ENCODE results near the gene SSBP3.

The SSBP3 gene

GRCh38 chr1:54370287-54370989, 35.8 kb downstream of the SSBP3 start:
- Histone ChIP-seq H3K9me3 (ENCODE audit: insufficient read depth, low read length) (no peaks in the 10 kb centered on the region), H3K9ac (ENCODE audit: insufficient read length, low read depth) (no peak overlapping the region), H3K4me1 (ENCODE audit: insufficient read depth, insufficient read length) (peaks cover 19% of the 10 kb centered on the region), H3K36me3 (ENCODE audit: insufficient read depth, insufficient read length, low read length) (peaks cover 93% of the 10 kb centered on the region), H3K27me3 (ENCODE audit: insufficient read depth, insufficient read length) (no peaks in the 10 kb centered on the region), H3K4me3 (ENCODE audit: insufficient read length, low read depth) (no peak overlapping the region)
- DNase-seq (ENCODE audit: low read depth, low spot score), result no peak
- TF ChIP-seq SUZ12 (IDR thresholded peaks at IDR 0.05; ENCODE audit: extremely low read depth, insufficient read depth, insufficient read length), result no peak
- no peak for TF ChIP-seq YY1 (IDR thresholded peaks at IDR 0.05; ENCODE audit: insufficient read depth, insufficient read length)
- TF ChIP-seq ZNF274 (IDR thresholded peaks at IDR 0.05; ENCODE audit: low read depth, low read length), result no peak

- H3K9me3 ChIP-seq (ENCODE audit: insufficient read depth, low read length), result no peaks in the 10 kb centered on the region
- no peaks in the 10 kb centered on the region for H3K27me3 ChIP-seq (ENCODE audit: insufficient read depth, insufficient read length)
- H3K4me3 ChIP-seq (ENCODE audit: insufficient read length, low read depth), result no peak overlapping the region
- peaks cover 83% of the 10 kb centered on the region for H3K36me3 ChIP-seq (ENCODE audit: insufficient read depth, insufficient read length, low read length)
- TF ChIP-seq SUZ12 (IDR thresholded peaks at IDR 0.05; ENCODE audit: extremely low read depth, insufficient read depth, insufficient read length) (no peak), YY1 (IDR thresholded peaks at IDR 0.05; ENCODE audit: insufficient read depth, insufficient read length) (no peak), ZNF274 (IDR thresholded peaks at IDR 0.05; ENCODE audit: low read depth, low read length) (no peak)
- H3K4me1 ChIP-seq (ENCODE audit: insufficient read depth, insufficient read length), result peaks cover 16% of the 10 kb centered on the region
- no peak overlapping the region for H3K9ac ChIP-seq (ENCODE audit: insufficient read length, low read depth)
- no peak for DNase-seq (ENCODE audit: low read depth, low spot score)
These were observed 38.6 kb downstream of the SSBP3 start for GRCh38 chr1:54367613-54368012.

DNA sequence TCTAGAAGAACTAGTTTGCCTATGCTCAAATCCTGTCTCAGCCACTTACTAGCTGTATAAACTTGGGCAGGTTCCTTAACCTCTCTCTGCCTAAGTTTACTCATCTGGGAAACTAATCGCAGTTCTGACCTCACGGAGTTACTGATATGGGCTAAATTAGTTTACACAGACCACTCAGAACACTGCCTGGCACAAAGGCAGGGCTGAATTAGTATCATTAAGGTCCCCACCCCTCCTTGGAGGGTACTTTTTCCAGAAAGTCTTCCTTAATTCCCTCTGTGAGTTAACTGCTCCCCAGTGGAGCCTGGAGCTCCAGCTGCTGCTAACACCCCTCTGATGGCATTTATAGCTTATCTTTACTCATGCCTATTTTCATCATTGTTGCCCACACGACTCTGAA, 40.3 kb downstream of the SSBP3 start:
- no peaks in the 10 kb centered on the region for H3K9me3 ChIP-seq (ENCODE audit: insufficient read depth, low read length)
- H3K4me1 ChIP-seq (ENCODE audit: insufficient read depth, insufficient read length), result peaks cover 19% of the 10 kb centered on the region
- no peaks in the 10 kb centered on the region for H3K27me3 ChIP-seq (ENCODE audit: insufficient read depth, insufficient read length)
- TF ChIP-seq SUZ12 (IDR thresholded peaks at IDR 0.05; ENCODE audit: extremely low read depth, insufficient read depth, insufficient read length) (no peak), YY1 (IDR thresholded peaks at IDR 0.05; ENCODE audit: insufficient read depth, insufficient read length) (no peak), ZNF274 (IDR thresholded peaks at IDR 0.05; ENCODE audit: low read depth, low read length) (no peak)
- DNase-seq (ENCODE audit: low read depth, low spot score), result no peak
- no peak overlapping the region for H3K9ac ChIP-seq (ENCODE audit: insufficient read length, low read depth)
- no peak overlapping the region for H3K4me3 ChIP-seq (ENCODE audit: insufficient read length, low read depth)
- H3K36me3 ChIP-seq (ENCODE audit: insufficient read depth, insufficient read length, low read length), result peaks cover 70% of the 10 kb centered on the region

GRCh38 chr1:54365398-54365797, 40.8 kb downstream of the SSBP3 start:
- H3K4me3 ChIP-seq (ENCODE audit: insufficient read length, low read depth), result no peak overlapping the region
- no peaks in the 10 kb centered on the region for H3K9me3 ChIP-seq (ENCODE audit: insufficient read depth, low read length)
- TF ChIP-seq ZNF274 (IDR thresholded peaks at IDR 0.05; ENCODE audit: low read depth, low read length) (no peak), YY1 (IDR thresholded peaks at IDR 0.05; ENCODE audit: insufficient read depth, insufficient read length) (no peak), SUZ12 (IDR thresholded peaks at IDR 0.05; ENCODE audit: extremely low read depth, insufficient read depth, insufficient read length) (no peak)
- no peak for DNase-seq (ENCODE audit: low read depth, low spot score)
- H3K27me3 ChIP-seq (ENCODE audit: insufficient read depth, insufficient read length), result no peaks in the 10 kb centered on the region
- H3K36me3 ChIP-seq (ENCODE audit: insufficient read depth, insufficient read length, low read length), result peaks cover 68% of the 10 kb centered on the region
- peaks cover 19% of the 10 kb centered on the region for H3K4me1 ChIP-seq (ENCODE audit: insufficient read depth, insufficient read length)
- peak overlapping the region; percentile 2 for H3K9ac ChIP-seq (ENCODE audit: insufficient read length, low read depth)

GRCh38 chr1:54364995-54365394, 41.2 kb downstream of the SSBP3 start:
- H3K36me3 ChIP-seq (ENCODE audit: insufficient read depth, insufficient read length, low read length), result peaks cover 68% of the 10 kb centered on the region
- DNase-seq (ENCODE audit: low read depth, low spot score), result no peak
- H3K9ac ChIP-seq (ENCODE audit: insufficient read length, low read depth), result peak overlapping the region; percentile 2
- peaks cover 19% of the 10 kb centered on the region for H3K4me1 ChIP-seq (ENCODE audit: insufficient read depth, insufficient read length)
- TF ChIP-seq YY1 (IDR thresholded peaks at IDR 0.05; ENCODE audit: insufficient read depth, insufficient read length), result no peak
- no peak for TF ChIP-seq ZNF274 (IDR thresholded peaks at IDR 0.05; ENCODE audit: low read depth, low read length)
- no peak for TF ChIP-seq SUZ12 (IDR thresholded peaks at IDR 0.05; ENCODE audit: extremely low read depth, insufficient read depth, insufficient read length)
- H3K27me3 ChIP-seq (ENCODE audit: insufficient read depth, insufficient read length), result no peaks in the 10 kb centered on the region
- no peaks in the 10 kb centered on the region for H3K9me3 ChIP-seq (ENCODE audit: insufficient read depth, low read length)
- no peak overlapping the region for H3K4me3 ChIP-seq (ENCODE audit: insufficient read length, low read depth)

DNA sequence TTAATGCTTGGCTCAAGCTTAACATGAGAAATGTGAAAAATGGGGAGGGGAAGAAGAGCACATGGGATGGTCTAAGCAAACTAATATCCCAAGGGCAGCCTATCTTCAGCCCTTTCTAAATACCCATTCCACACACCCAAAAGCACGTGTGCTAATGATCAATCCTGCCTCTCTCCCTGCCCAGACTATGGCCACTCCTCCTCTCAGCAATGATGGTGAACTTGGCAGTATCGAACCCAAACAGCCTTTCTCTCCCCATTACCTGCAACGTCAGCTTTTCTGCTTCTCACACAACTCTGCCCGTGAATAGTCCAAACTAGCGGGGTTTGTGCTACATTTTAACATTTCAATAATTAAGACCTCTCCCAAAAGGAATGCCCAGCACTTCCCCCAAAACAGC, 41.6 kb downstream of the SSBP3 start:
- Histone ChIP-seq H3K4me1 (ENCODE audit: insufficient read depth, insufficient read length) (peaks cover 22% of the 10 kb centered on the region), H3K9ac (ENCODE audit: insufficient read length, low read depth) (no peak overlapping the region), H3K36me3 (ENCODE audit: insufficient read depth, insufficient read length, low read length) (peaks cover 66% of the 10 kb centered on the region), H3K27me3 (ENCODE audit: insufficient read depth, insufficient read length) (no peaks in the 10 kb centered on the region), H3K9me3 (ENCODE audit: insufficient read depth, low read length) (no peaks in the 10 kb centered on the region), H3K4me3 (ENCODE audit: insufficient read length, low read depth) (no peak overlapping the region)
- TF ChIP-seq SUZ12 (IDR thresholded peaks at IDR 0.05; ENCODE audit: extremely low read depth, insufficient read depth, insufficient read length), result no peak
- no peak for DNase-seq (ENCODE audit: low read depth, low spot score)

- no peaks in the 10 kb centered on the region for H3K9me3 ChIP-seq (ENCODE audit: insufficient read depth, low read length)
- TF ChIP-seq ZNF274 (IDR thresholded peaks at IDR 0.05; ENCODE audit: low read depth, low read length) (no peak), YY1 (IDR thresholded peaks at IDR 0.05; ENCODE audit: insufficient read depth, insufficient read length) (no peak), SUZ12 (IDR thresholded peaks at IDR 0.05; ENCODE audit: extremely low read depth, insufficient read depth, insufficient read length) (no peak)
- no peak for DNase-seq (ENCODE audit: low read depth, low spot score)
- peaks cover 68% of the 10 kb centered on the region for H3K36me3 ChIP-seq (ENCODE audit: insufficient read depth, insufficient read length, low read length)
- no peak overlapping the region for H3K4me3 ChIP-seq (ENCODE audit: insufficient read length, low read depth)
- H3K9ac ChIP-seq (ENCODE audit: insufficient read length, low read depth), result no peak overlapping the region
- H3K4me1 ChIP-seq (ENCODE audit: insufficient read depth, insufficient read length), result peaks cover 22% of the 10 kb centered on the region
- H3K27me3 ChIP-seq (ENCODE audit: insufficient read depth, insufficient read length), result no peaks in the 10 kb centered on the region
These were observed 42.3 kb downstream of the SSBP3 start for GRCh38 chr1:54363925-54364324.
